ENCODE results near the gene OSBP. TPM values are rescaled to one million over a fixed set of nuclear protein-coding genes. Genes with fewer than 3 reads are reported as not detected.

Gene OSBP
- total and polyA plus RNA-seq, 8 donors = 39.4 to 45.7 (median 42.8) TPM

- H3K27me3 ChIP-seq = no peaks in the 10 kb centered on the region
- intact Hi-C loops (cut with DNase I) = no loop called here
- TF ChIP-seq CTCF (IDR thresholded peaks at IDR 0.05) = no peak
- H3K4me3 ChIP-seq = no peak overlapping the region
- DNase-seq = no peak
- H3K27ac ChIP-seq = no peak overlapping the region
- H3K4me1 ChIP-seq = peaks cover 23 to 40% of the 10 kb centered on the region in 2 donors
- ATAC-seq = no peak
- no peaks in the 10 kb centered on the region for H3K9me3 ChIP-seq
- peaks cover 7 to 54% of the 10 kb centered on the region in 2 donors for H3K36me3 ChIP-seq
Measured at GRCh38 chr11:59610289-59610688, 5.3 kb downstream of the OSBP start.

GRCh38 chr11:59607703-59608454 is 7.7 kb downstream of the OSBP start:
- no peak for DNase-seq
- no peaks in the 10 kb centered on the region for H3K9me3 ChIP-seq
- intact Hi-C loops (cut with DNase I) = no loop called here
- H3K4me3 ChIP-seq = no peak overlapping the region
- peaks cover 9 to 19% of the 10 kb centered on the region in 2 donors for H3K4me1 ChIP-seq
- ATAC-seq = no peak
- H3K27me3 ChIP-seq = no peaks in the 10 kb centered on the region
- TF ChIP-seq CTCF (IDR thresholded peaks at IDR 0.05) = no peak
- H3K27ac ChIP-seq = no peak overlapping the region
- H3K36me3 ChIP-seq = peaks cover 7 to 78% of the 10 kb centered on the region in 2 donors

- peaks cover 7 to 100% of the 10 kb centered on the region in 2 donors for H3K36me3 ChIP-seq
- H3K27ac ChIP-seq = no peak overlapping the region
- H3K27me3 ChIP-seq = no peaks in the 10 kb centered on the region
- TF ChIP-seq CTCF (IDR thresholded peaks at IDR 0.05) = no peak
- DNase-seq (no peak), ATAC-seq (no peak)
- no peaks in the 10 kb centered on the region for H3K9me3 ChIP-seq
- H3K4me1 ChIP-seq = no peaks in the 10 kb centered on the region
- intact Hi-C loops (cut with DNase I) = no loop called here
- H3K4me3 ChIP-seq = no peak overlapping the region
Measured at GRCh38 chr11:59602432-59602831, 13.1 kb downstream of the OSBP start.

GRCh38 chr11:59601788-59602187 is 13.8 kb downstream of the OSBP start:
- no peak for TF ChIP-seq CTCF (IDR thresholded peaks at IDR 0.05)
- intact Hi-C loops (cut with DNase I) = no loop called here
- no peaks in the 10 kb centered on the region for H3K27me3 ChIP-seq
- no peak overlapping the region for H3K4me3 ChIP-seq
- peaks cover 7 to 100% of the 10 kb centered on the region in 2 donors for H3K36me3 ChIP-seq
- H3K4me1 ChIP-seq = no peaks in the 10 kb centered on the region
- no peak overlapping the region for H3K27ac ChIP-seq
- no peak for DNase-seq
- H3K9me3 ChIP-seq = no peaks in the 10 kb centered on the region
- no peak for ATAC-seq

- DNase-seq (no peak), ATAC-seq (no peak)
- TF ChIP-seq CTCF (IDR thresholded peaks at IDR 0.05) = no peak
- no peak overlapping the region for H3K27ac ChIP-seq
- intact Hi-C loops (cut with DNase I) = no loop called here
- H3K36me3 ChIP-seq = peaks cover 0 to 100% of the 10 kb centered on the region in 2 donors
- H3K4me1 ChIP-seq = no peaks in the 10 kb centered on the region
- H3K27me3 ChIP-seq = no peaks in the 10 kb centered on the region
- H3K4me3 ChIP-seq = no peak overlapping the region
- H3K9me3 ChIP-seq = no peaks in the 10 kb centered on the region
Measured at GRCh38 chr11:59600636-59601035, 14.9 kb downstream of the OSBP start.
